Activated CD8-positive, alpha-beta T cell treated with anti-CD3 and anti-CD28 coated beads for 36 hours (primary cell): ENCODE data around the gene ACVR2A. TPM values are rescaled to one million over a fixed set of nuclear protein-coding genes. Genes with fewer than 3 reads are reported as not detected.

Experiments used
- ATAC-seq: fragments of 200-7000 bp; cut with Tn5 transposase; one replicate; pipeline ENCODE4 v1.10.0; 2021; ENCODE audit warnings: mild to moderate bottlenecking, moderate library complexity
- CTCF ChIA-PET: fragments of 350-600 bp; sonication (Branson Sonifier 250); formaldehyde crosslinking; loops from one replicate; lab custom pipeline; 2021; ENCODE audit warnings: antibody characterized with exemption; lab: Charles Lee
- POLR2A ChIA-PET: fragments of 350-600 bp; sonication (Branson Sonifier 250); formaldehyde crosslinking; loops from one replicate; lab custom pipeline; 2021; ENCODE audit warnings: antibody characterized with exemption; lab: Charles Lee
- DNase-seq: peaks from one replicate; pipeline ENCODE4 v3.0.0-alpha.2; 2020
- H3K27ac Mint-ChIP-seq: one replicate; pipeline ENCODE4 v1.8.0; 2021; ENCODE audit warnings: mild to moderate bottlenecking, mixed read lengths
- H3K27me3 Mint-ChIP-seq: one replicate; pipeline ENCODE4 v1.8.0; 2021; ENCODE audit warnings: mixed read lengths
- H3K36me3 Mint-ChIP-seq: one replicate; pipeline ENCODE4 v1.8.0; 2021; ENCODE audit warnings: low read depth, mixed read lengths
- H3K4me1 Mint-ChIP-seq: one replicate; pipeline ENCODE4 v1.8.0; 2021; ENCODE audit warnings: low read depth, mixed read lengths
- H3K4me3 Mint-ChIP-seq: one replicate; pipeline ENCODE4 v1.8.0; 2021; ENCODE audit warnings: mild to moderate bottlenecking, moderate library complexity, mixed read lengths
- H3K9me3 Mint-ChIP-seq: one replicate; pipeline ENCODE4 v1.8.0; 2021; ENCODE audit warnings: mixed read lengths
- intact Hi-C: fragments of 100-400 bp; cut with micrococcal nuclease; formaldehyde crosslinking; loops from one replicate; pipeline ENCODE4 v1.10.0; 2022
- total RNA-seq, 2 experiments: library from RNA; stranded (reverse); gene quantifications; one replicate each; pipeline ENCODE4 v1.2.3, GENCODE V29; 2021
- TF ChIP-seq, protein P1 (sequence below): fragments of 200-600 bp; IDR thresholded peaks from one replicate; pipeline ENCODE4 v1.8.0; 2022; ENCODE audit warnings: antibody characterized with exemption, mild to moderate bottlenecking

The ACVR2A gene
- 1 to 10 TPM in 1 of 2 experiments, under 1 TPM in 1; 0.63 to 1.2 TPM for total RNA-seq

DNA sequence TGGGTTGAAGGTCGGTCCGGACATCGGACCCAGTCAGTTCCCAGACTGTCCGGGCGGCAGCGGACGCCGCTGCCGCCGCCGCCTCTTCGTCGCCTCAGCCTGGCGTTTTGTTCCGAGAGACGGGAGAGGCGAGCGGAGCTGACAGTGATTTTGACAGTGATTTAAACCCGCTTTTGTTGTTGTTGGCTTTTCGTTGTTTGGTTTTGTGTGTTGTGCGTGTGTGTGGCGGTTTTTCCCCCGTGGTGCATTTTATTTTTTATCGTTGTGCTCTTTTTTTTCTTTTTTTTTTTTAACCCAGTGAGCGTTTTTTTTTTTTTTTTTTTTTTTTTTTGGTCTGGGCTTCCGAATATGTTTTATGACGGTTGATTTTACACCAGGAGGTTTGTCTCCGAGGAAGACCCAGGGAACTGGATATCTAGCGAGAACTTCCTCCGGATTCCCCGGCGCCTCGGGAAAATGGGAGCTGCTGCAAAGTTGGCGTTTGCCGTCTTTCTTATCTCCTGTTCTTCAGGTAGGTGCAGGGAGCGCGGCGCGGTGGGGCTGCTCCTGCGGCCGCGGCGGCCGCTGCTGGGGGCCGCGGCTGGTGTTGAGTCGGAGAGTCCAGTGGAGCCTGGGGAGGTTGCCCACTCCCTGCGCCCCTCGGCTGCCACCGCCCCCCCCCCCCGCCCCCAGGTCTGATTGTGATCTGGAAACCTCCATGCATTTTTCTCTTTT, at the start of gene ACVR2A:
Gene ACVR2A (plus strand): TSS at position 333 of the 714 bp plus-strand sequence. CDS start 124 bp downstream, at position 457.
- H3K27me3 Mint-ChIP-seq = peaks cover 45% of the 10 kb centered on the region
- POLR2A ChIA-PET = interaction anchor here (0.7 kb wide), 1 partner anchor 23 kb away, joined by 3 read pairs; no protein-coding TSS in a partner anchor
- H3K36me3 Mint-ChIP-seq = peaks cover 1% of the 10 kb centered on the region
- intact Hi-C loops = no loop called here
- peak within 1 kb of the TSS; percentile 80 for H3K27ac Mint-ChIP-seq
- H3K9me3 Mint-ChIP-seq = no peaks in the 10 kb centered on the region
- CTCF ChIA-PET = no interaction called here
- ATAC-seq (peak; percentile 14), DNase-seq (peak; percentile 37)
- peak within 1 kb of the TSS; percentile 91 for H3K4me3 Mint-ChIP-seq
- TF ChIP-seq, protein P1, sequence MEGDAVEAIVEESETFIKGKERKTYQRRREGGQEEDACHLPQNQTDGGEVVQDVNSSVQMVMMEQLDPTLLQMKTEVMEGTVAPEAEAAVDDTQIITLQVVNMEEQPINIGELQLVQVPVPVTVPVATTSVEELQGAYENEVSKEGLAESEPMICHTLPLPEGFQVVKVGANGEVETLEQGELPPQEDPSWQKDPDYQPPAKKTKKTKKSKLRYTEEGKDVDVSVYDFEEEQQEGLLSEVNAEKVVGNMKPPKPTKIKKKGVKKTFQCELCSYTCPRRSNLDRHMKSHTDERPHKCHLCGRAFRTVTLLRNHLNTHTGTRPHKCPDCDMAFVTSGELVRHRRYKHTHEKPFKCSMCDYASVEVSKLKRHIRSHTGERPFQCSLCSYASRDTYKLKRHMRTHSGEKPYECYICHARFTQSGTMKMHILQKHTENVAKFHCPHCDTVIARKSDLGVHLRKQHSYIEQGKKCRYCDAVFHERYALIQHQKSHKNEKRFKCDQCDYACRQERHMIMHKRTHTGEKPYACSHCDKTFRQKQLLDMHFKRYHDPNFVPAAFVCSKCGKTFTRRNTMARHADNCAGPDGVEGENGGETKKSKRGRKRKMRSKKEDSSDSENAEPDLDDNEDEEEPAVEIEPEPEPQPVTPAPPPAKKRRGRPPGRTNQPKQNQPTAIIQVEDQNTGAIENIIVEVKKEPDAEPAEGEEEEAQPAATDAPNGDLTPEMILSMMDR = no peak
- H3K4me1 Mint-ChIP-seq = peaks cover 25% of the 10 kb centered on the region

GRCh38 chr2:147800316-147800715, 44.5 kb upstream of the ACVR2A start:
- Mint-ChIP-seq H3K27me3 (peaks cover 2% of the 10 kb centered on the region), H3K4me3 (no peak overlapping the region), H3K9me3 (no peaks in the 10 kb centered on the region), H3K27ac (no peak overlapping the region), H3K36me3 (no peaks in the 10 kb centered on the region), H3K4me1 (peaks cover 2% of the 10 kb centered on the region)
- POLR2A ChIA-PET = no interaction called here
- no peak for DNase-seq
- no peak for ATAC-seq
- CTCF ChIA-PET = no interaction called here
- intact Hi-C loops = loop anchor here (5.0 kb wide), 1 partner anchor 138 kb away; no protein-coding TSS in a partner anchor
- TF ChIP-seq, protein P1 = no peak

DNA sequence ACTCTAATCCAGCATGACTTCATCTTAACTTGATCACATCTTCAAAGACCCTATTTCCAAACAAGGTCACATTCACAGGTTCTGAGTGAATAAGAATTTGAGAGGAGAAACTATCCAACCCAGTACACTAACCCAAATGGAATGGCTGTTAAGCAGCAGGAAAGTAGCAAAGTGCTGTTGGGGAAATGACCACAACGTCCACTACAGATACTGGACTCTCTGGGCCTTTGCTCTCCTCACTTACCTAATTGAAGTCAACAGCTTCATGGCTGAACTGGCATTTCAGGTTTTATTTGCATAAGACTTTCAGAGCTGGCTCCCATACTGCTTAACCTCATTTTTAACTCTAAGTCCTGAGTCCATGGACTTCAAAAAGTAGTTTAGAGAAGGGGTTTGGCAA, 38.0 kb upstream of the ACVR2A start:
- ATAC-seq (no peak), DNase-seq (no peak)
- Mint-ChIP-seq H3K36me3 (no peaks in the 10 kb centered on the region), H3K9me3 (no peaks in the 10 kb centered on the region), H3K4me3 (no peak overlapping the region), H3K27me3 (peaks cover 4% of the 10 kb centered on the region), H3K4me1 (no peaks in the 10 kb centered on the region), H3K27ac (no peak overlapping the region)
- ChIA-PET CTCF (interaction anchor here (1.3 kb wide), 1 partner anchor 9 kb away, joined by 3 read pairs; no protein-coding TSS in a partner anchor), POLR2A (no interaction called here)
- TF ChIP-seq, protein P1 = no peak
- intact Hi-C loops = no loop called here

GRCh38 chr2:147808520-147808919, 36.3 kb upstream of the ACVR2A start:
- ChIA-PET CTCF (no interaction called here), POLR2A (no interaction called here)
- DNase-seq = no peak
- intact Hi-C loops = no loop called here
- Mint-ChIP-seq H3K27me3 (peaks cover 4% of the 10 kb centered on the region), H3K4me3 (no peak overlapping the region), H3K9me3 (no peaks in the 10 kb centered on the region), H3K36me3 (no peaks in the 10 kb centered on the region), H3K27ac (no peak overlapping the region), H3K4me1 (no peaks in the 10 kb centered on the region)
- ATAC-seq = no peak
- TF ChIP-seq, protein P1 = no peak
